Colonic mucosa (tissue), 4 donors: ENCODE measurements around the gene KCNA1. TPM values are rescaled to one million over a fixed set of nuclear protein-coding genes. Genes with fewer than 3 reads are reported as not detected.

Experiments
- DNase-seq: peaks from one replicate; pipeline ENCODE4 v3.0.0-alpha.2; 2020
- H3K27ac ChIP-seq: fragments of 200-600 bp; one replicate; pipeline ENCODE4 v1.8.0; 2021
- H3K27me3 ChIP-seq: fragments of 200-600 bp; one replicate; pipeline ENCODE4 v1.8.0; 2021
- H3K36me3 ChIP-seq: fragments of 200-600 bp; one replicate; pipeline ENCODE4 v1.8.0; 2021
- H3K4me1 ChIP-seq: fragments of 200-600 bp; one replicate; pipeline ENCODE4 v1.8.0; 2021; ENCODE audit warnings: mild to moderate bottlenecking
- H3K4me3 ChIP-seq: fragments of 200-600 bp; one replicate; pipeline ENCODE4 v1.8.0; 2021
- H3K9ac ChIP-seq, 2 donors: one replicate each; pipeline ENCODE4 v1.7.0; 2013; ENCODE audit warnings: control low read depth in 2 of 2, low read depth in 2 of 2, low read length in 2 of 2
- H3K9me3 ChIP-seq: fragments of 200-600 bp; one replicate; pipeline ENCODE4 v1.8.0; 2021
- intact Hi-C: fragments of 100-400 bp; cut with DNase I; formaldehyde crosslinking; loops from one replicate; pipeline ENCODE4 v1.14.1; 2022
- total RNA-seq, 2 donors: library from RNA; stranded (reverse); fragmentation: NEBNext Ultra II Directional in 1 of 2; extraction: Animal tissue kit (Norgen Biotek cat#: 25700) in 1 of 2; gene quantifications; one replicate each; pipeline ENCODE4 v1.2.1, GENCODE V29; 2021
- TF ChIP-seq, protein P1 (sequence below): fragments of 200-600 bp; IDR thresholded peaks from one replicate; pipeline ENCODE4 v1.8.0; 2022; ENCODE audit warnings: antibody characterized with exemption, mild to moderate bottlenecking
- donor health status: healthy.
- donor health status: DM: no; HTN: no; CAD: no.
- donor health status: DM: no; HTN: no; CAD: no.

KCNA1 gene
- total RNA-seq, 2 donors from 2014 or later = 0.61 TPM; not detected in 1

DNA sequence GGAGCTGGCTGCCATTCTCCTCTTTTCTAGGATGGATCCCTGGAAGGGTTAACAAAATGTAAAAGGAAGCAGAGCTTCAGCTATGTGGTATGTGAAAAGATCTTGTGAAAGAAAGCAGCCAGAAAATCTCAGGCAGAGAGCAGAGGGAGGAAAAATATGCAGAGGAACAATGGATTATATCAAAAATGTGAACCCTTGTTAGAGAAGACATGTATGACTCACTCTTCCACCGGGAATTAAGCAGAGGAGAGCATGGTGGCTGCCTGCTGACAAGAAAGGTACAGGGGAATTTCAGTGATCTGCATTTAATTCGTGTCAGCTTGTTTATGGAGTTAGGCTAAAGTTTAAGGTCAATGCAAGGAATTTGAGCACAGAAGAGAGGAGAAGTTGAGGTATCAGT is 46.3 kb downstream of the KCNA1 start:
- Histone ChIP-seq H3K27ac (no peak overlapping the region), H3K27me3 (no peaks in the 10 kb centered on the region), H3K4me1 (no peaks in the 10 kb centered on the region), H3K9me3 (no peaks in the 10 kb centered on the region), H3K4me3 (no peak overlapping the region), H3K36me3 (no peaks in the 10 kb centered on the region), H3K9ac (no peak overlapping the region)
- intact Hi-C loops = no loop called here
- TF ChIP-seq, protein P1, sequence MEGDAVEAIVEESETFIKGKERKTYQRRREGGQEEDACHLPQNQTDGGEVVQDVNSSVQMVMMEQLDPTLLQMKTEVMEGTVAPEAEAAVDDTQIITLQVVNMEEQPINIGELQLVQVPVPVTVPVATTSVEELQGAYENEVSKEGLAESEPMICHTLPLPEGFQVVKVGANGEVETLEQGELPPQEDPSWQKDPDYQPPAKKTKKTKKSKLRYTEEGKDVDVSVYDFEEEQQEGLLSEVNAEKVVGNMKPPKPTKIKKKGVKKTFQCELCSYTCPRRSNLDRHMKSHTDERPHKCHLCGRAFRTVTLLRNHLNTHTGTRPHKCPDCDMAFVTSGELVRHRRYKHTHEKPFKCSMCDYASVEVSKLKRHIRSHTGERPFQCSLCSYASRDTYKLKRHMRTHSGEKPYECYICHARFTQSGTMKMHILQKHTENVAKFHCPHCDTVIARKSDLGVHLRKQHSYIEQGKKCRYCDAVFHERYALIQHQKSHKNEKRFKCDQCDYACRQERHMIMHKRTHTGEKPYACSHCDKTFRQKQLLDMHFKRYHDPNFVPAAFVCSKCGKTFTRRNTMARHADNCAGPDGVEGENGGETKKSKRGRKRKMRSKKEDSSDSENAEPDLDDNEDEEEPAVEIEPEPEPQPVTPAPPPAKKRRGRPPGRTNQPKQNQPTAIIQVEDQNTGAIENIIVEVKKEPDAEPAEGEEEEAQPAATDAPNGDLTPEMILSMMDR = no peak
- DNase-seq = no peak

DNA sequence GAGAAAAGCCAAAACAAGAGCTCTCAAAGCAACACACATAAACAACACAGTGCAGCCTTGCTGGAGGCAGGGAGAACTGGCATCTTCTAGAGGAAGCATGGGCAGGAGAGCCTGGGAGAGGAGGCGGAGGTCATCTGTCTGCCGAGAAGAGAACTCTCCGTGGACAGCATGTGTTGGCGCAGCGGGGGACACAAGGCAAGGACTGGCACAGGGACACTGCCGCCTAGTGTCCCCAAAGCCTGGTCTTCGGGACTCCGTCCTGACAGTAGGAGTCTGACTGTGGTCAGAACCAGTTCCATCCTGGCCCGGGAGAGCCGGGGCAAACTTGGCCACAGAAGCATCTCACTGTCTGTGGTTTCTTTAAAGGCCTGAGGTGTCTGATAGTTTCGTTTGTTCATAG is 47.3 kb downstream of the KCNA1 start:
- DNase-seq = no peak
- Histone ChIP-seq H3K9me3 (no peaks in the 10 kb centered on the region), H3K36me3 (no peaks in the 10 kb centered on the region), H3K27ac (no peak overlapping the region), H3K27me3 (no peaks in the 10 kb centered on the region), H3K9ac (no peak overlapping the region), H3K4me3 (no peak overlapping the region), H3K4me1 (no peaks in the 10 kb centered on the region)
- TF ChIP-seq, protein P1 = no peak
- intact Hi-C loops = no loop called here

DNA sequence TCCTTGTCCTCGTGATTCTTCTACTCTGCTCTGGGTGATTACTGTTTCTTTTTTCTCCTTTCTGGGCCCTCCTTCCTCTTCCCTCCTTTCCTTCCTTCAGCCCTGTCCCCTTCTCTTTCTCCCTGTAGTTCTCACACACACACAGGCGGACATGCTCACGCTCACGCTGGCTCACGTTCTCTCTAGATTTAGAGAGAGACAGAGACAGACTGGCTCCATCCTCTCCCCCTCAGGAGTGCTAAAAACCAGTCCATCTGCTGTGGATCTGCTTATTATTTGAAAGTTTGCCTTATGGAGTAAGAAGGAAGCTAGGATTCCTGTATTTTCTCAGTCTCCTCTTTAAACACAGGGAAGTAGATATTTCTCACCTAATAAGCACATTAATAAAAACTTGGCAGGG is 48.1 kb downstream of the KCNA1 start:
- H3K27me3 ChIP-seq = no peaks in the 10 kb centered on the region
- H3K4me3 ChIP-seq = no peak overlapping the region
- H3K27ac ChIP-seq = no peak overlapping the region
- no peaks in the 10 kb centered on the region for H3K4me1 ChIP-seq
- H3K9me3 ChIP-seq = no peaks in the 10 kb centered on the region
- H3K36me3 ChIP-seq = no peaks in the 10 kb centered on the region
- TF ChIP-seq, protein P1 = no peak
- H3K9ac ChIP-seq = no peak overlapping the region
- no peak for DNase-seq
- intact Hi-C loops = no loop called here

DNA sequence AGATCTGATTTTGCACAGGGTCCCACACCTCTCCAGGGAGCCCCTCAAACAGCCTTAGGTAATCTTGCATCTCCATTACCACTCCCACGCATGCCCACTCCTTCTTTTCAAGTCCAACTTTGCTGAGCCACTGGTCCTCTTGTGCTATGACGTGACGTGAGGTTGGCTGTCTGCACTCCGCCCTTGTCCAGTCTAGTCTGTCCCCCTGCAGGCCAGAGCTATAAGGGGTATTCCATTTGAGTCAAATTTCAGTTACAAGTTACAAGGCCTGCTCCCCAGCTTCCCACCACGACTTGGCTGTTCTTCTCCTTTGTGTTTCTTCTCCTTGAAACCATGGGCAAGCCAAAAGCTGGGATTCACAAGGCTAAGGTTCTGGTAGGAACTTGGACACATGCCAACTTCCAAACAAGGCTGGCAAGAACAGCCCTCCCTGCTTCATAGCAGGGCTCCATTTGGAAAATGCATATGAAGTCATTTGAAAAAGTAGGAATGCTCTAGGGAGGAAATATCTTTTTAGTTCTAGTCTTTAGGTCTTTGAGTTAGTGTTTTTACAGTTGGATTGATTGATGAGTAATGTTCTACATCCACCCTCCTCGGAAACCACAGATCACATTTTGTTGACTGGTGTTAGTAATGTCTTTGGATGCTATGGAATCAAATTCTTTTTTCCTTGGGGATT is 49.1 kb downstream of the KCNA1 start:
- intact Hi-C loops = no loop called here
- Histone ChIP-seq H3K27me3 (no peaks in the 10 kb centered on the region), H3K4me3 (no peak overlapping the region), H3K27ac (no peak overlapping the region), H3K36me3 (no peaks in the 10 kb centered on the region), H3K4me1 (no peaks in the 10 kb centered on the region), H3K9me3 (no peaks in the 10 kb centered on the region), H3K9ac (no peak overlapping the region)
- no peak for DNase-seq
- TF ChIP-seq, protein P1 = no peak

DNA sequence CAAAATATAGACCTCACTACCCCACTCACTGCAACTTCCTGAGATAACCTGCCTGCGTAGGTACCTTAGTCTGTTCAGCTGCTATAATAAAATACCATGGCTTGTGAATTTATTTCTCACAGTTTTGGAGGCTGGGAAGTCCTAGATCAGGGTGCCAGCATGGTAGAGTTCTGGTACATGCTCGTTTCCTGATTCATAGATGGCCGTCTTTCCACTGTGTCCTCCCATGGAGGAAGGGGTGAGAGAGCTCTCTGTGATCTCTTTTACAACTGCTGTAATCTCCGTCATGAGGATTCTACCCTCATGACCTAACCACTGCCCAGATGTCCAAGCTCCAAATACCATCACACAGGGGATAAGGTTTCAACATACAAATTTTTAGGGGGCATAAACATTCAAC is 49.7 kb downstream of the KCNA1 start:
- Histone ChIP-seq H3K27ac (no peak overlapping the region), H3K4me3 (no peak overlapping the region), H3K4me1 (no peaks in the 10 kb centered on the region), H3K36me3 (no peaks in the 10 kb centered on the region), H3K27me3 (no peaks in the 10 kb centered on the region), H3K9me3 (no peaks in the 10 kb centered on the region), H3K9ac (no peak overlapping the region)
- no peak for DNase-seq
- TF ChIP-seq, protein P1 = no peak
- intact Hi-C loops = no loop called here
